ENCODE results near the gene IHH.

IHH gene

DNA sequence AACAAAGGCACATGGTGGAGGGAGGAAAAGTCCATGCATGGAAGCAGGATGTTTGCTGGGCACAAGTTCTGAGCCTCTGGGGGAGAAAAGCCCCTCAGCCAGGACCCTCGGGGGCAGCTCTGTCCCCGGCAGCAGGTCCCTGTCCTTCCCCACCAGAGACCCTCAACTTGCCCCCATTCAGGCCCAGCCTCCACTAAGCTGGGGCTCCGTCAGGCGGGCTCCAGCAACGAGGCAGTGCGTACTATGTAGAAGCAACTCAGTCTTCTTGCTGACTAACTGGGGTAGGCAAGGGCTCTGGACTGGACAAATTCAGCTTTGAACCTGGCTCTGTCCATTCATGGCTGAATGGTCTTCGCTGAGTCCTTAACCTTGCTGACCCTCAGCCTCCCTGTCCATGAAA, 42.4 kb downstream of the IHH start:
- DNase-seq: no peak

DNA sequence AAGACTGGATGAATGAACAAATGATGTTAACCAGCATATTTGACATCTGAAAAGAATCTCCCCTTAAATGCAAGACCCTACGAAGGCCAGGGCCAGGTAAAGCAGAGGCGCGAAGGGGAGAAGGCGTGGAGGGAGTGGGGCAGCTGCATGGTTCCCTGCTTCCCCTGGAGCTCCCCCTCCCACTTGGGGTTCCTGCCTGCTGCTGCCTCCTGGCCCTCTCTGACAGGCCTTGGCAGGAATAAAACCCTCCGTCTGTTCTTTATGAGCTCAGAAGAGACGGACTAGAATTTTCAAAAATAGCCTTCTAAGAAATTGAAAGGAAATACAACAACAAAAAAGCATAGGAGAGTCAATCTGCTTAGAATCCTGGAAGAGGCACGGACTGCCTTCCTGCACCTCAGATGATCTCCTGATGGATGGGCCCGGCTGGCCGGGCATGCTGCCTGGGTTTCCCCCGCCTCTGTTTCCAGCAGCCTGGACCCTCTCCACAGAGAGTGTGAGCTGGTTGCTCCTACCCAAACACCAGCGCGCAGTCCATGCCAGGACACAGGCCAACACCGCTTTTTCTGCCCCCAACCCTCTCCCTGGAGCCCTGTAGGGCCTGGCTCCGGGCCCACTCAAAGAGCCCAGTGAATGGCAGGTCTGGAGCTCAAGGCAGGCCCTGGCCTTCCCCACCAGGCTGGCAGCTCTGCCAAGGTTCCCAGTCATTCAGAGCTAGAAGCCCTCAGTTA, 43.4 kb downstream of the IHH start:
- no peak for DNase-seq

DNA sequence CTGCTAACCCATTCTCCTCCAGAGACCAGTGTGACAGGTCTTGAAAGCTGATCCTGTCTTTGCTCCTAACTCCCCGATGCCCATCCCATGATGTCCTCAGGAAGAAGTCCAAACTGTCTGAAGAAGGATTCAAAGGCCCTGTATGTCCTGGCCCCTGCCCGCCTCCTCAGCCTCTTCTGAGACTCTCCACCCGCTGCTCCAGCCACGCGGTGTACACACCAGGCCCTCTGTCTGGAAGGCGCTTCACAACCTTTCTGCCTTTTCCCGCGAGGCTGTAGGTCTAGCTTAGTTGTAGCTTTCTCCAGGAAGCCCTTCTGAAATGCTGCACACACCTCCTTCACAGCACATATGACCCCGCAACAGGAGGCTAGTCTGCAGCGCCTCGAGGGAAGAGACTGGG, 44.0 kb downstream of the IHH start:
- no peak for DNase-seq

DNA sequence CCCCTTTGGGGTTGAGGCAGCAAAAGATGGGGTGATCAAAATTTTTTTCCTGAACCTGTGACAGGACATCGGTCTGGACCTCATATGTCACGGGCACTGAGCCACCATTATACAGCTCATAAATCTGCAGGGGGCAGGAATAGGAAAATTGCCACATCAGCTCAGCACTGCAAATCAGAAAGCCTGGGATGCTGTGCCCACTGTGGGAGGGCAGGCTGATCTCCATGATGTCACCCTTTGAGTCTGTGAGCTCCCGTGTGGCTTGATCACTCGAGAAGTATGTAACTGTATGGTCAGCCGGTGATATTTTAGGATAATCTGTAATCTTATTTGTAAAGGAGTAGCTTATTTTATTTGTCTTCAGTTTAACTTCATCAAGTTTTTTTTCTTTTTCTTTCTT, 49.8 kb downstream of the IHH start:
- no peak for DNase-seq

DNA sequence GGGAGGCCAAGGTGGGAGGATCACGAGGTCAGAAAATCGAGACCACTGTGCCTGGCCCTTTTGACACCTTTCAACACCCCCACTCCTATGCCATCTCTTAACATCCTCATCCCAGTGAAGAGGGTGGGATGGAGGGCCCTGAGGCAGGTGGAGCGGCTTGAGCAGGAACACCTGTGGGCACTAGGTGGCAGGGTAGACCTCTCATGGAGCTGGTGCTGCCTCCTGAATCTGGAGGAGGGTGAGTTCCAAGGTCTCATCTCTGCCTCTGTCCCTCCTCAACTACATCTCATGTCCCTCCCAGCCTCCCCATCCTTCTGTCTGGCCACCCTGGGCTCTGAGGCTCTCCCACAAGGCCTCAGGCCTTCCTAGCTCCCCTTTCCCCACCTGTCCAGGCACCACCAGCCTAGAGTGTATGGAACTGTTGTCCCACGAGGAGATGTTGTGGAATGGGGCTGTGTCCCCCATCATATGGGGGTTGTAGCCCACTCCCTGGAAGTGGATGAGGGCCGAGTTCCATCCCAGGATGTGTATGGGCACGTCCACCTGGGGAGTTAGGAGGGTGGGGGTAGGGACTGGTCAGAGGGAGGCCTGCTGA, 50.5 kb downstream of the IHH start:
- DNase-seq: no peak

DNA sequence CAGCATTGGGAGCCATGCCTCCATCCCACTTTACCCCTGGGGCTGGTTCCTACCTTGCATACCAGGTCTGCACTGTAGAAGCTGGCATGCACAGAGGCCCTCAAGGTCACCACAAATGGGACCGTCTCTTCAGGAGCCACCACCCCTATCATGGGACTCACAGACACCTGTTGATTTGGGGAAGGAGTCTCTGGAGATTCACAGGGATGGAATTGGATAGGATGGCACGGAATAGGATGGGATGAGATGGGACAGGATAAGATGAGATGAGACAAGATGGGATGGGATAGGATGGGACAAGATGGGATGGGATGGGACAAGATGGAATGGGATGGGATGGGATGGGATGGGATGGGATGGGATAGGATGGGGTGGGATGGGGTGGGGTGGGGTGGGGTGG, 51.4 kb downstream of the IHH start:
- no peak for DNase-seq
